HFFc6 (cell line): ENCODE measurements around the gene P2RY8. TPM values are rescaled to one million over a fixed set of nuclear protein-coding genes. Genes with fewer than 3 reads are reported as not detected.
"Not testable (repeated sequence)": the region's sequence is repeated elsewhere in the genome, so short reads cannot be mapped to it uniquely, and the experiment has no call there.

ENCODE experiments used
- DNase-seq: peaks from one replicate; pipeline ENCODE4 v3.0.0-alpha.2; 2018
- H3K27ac Mint-ChIP-seq: 2 replicates; pipeline ENCODE4 v1.8.0; 2020; ENCODE audit warnings: mild to moderate bottlenecking, mixed read lengths
- H3K27me3 Mint-ChIP-seq: 2 replicates; pipeline ENCODE4 v1.8.0; 2021; ENCODE audit warnings: mild to moderate bottlenecking, moderate library complexity, mixed read lengths; ENCODE audit not compliant: insufficient read depth
- H3K36me3 Mint-ChIP-seq: 2 replicates; pipeline ENCODE4 v1.8.0; 2021; ENCODE audit warnings: low read depth, mixed read lengths
- H3K4me1 Mint-ChIP-seq: 2 replicates; pipeline ENCODE4 v1.8.0; 2020; ENCODE audit warnings: low read depth, mixed read lengths
- H3K4me3 Mint-ChIP-seq: 2 replicates; pipeline ENCODE4 v1.8.0; 2020; ENCODE audit warnings: mild to moderate bottlenecking, moderate library complexity, mixed read lengths
- H3K9me3 Mint-ChIP-seq: 2 replicates; pipeline ENCODE4 v1.8.0; 2020; ENCODE audit warnings: mild to moderate bottlenecking, mixed read lengths
- total RNA-seq, 6 experiments: library from RNA; stranded (reverse); fragmentation: NEBNext Ultra II Directional; extraction: Animal tissue kit (Norgen Biotek cat#: 25700); gene quantifications; 2 replicates in 1 of 6; 3 replicates in 5 of 6; pipeline ENCODE4 v1.2.3, GENCODE V29; 2021
- TF ChIP-seq, protein P1 (sequence below): fragments of 200-600 bp; sonication (generic); IDR thresholded peaks from 2 replicates; pipeline ENCODE4 v1.5.0; 2021; ENCODE audit warnings: antibody characterized with exemption, mild to moderate bottlenecking

P2RY8 gene
- total RNA-seq, 6 experiments from 2014 or later = not detected

DNA sequence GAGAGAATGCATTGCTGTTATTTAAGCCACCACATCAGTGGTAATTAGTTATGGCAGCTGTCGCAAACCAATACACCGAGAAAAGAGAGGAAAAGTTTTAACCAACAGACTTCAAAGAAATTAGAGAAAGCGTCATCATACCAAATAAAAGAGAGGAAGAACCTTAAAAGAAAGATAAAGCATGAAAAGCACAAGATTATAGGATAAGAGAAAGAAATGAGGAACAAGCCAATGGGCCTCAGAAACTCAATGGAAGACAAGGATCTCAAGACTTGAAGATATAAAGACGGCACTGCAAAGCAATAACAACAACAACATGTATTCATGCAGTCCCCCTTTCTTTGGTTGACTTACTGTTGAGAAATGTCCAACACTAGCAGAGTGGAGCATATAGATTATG, 61.5 kb downstream of the P2RY8 start:
- no peak for DNase-seq
- Mint-ChIP-seq H3K9me3 (no peaks in the 10 kb centered on the region; the same call in 1 of the 2 replicates), H3K27me3 (peaks cover 3% of the 10 kb centered on the region), H3K36me3 (no peaks in the 10 kb centered on the region), H3K27ac (no peak overlapping the region), H3K4me1 (no peaks in the 10 kb centered on the region), H3K4me3 (no peak overlapping the region)
- TF ChIP-seq, protein P1, sequence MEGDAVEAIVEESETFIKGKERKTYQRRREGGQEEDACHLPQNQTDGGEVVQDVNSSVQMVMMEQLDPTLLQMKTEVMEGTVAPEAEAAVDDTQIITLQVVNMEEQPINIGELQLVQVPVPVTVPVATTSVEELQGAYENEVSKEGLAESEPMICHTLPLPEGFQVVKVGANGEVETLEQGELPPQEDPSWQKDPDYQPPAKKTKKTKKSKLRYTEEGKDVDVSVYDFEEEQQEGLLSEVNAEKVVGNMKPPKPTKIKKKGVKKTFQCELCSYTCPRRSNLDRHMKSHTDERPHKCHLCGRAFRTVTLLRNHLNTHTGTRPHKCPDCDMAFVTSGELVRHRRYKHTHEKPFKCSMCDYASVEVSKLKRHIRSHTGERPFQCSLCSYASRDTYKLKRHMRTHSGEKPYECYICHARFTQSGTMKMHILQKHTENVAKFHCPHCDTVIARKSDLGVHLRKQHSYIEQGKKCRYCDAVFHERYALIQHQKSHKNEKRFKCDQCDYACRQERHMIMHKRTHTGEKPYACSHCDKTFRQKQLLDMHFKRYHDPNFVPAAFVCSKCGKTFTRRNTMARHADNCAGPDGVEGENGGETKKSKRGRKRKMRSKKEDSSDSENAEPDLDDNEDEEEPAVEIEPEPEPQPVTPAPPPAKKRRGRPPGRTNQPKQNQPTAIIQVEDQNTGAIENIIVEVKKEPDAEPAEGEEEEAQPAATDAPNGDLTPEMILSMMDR = no peak

GRCh38 chrX:1474593-1474992, 62.4 kb downstream of the P2RY8 start:
- not testable (repeated sequence) for H3K27ac Mint-ChIP-seq, DNase-seq, H3K36me3 Mint-ChIP-seq, H3K4me1 Mint-ChIP-seq, H3K9me3 Mint-ChIP-seq, H3K4me3 Mint-ChIP-seq, H3K27me3 Mint-ChIP-seq

DNA sequence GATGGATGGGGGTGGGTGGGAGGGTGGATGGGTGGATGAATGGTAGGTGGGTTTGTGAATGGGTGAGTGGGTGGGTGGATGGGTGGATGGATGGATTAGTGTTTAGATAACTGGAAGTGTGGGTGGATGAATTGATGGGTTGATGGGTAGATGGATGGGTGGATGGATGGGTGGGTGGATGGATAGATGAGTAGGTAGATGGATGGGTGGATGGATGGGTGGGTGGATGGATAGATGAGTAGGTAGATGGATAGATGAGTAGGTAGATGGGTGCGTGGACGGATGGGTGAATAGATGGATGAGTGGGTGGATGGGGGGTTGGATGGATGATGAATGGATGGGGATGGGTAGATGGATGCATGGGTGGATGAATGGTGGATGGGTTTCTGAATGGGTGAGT, 64.0 kb downstream of the P2RY8 start:
- Mint-ChIP-seq H3K36me3 (no peaks in the 10 kb centered on the region), H3K27me3 (peaks cover 7% of the 10 kb centered on the region), H3K4me1 (peaks cover 5% of the 10 kb centered on the region), H3K27ac (no peak overlapping the region), H3K4me3 (no peak overlapping the region), H3K9me3 (no peaks in the 10 kb centered on the region; the same call in 1 of the 2 replicates)
- TF ChIP-seq, protein P1 = no peak
- DNase-seq = no peak

DNA sequence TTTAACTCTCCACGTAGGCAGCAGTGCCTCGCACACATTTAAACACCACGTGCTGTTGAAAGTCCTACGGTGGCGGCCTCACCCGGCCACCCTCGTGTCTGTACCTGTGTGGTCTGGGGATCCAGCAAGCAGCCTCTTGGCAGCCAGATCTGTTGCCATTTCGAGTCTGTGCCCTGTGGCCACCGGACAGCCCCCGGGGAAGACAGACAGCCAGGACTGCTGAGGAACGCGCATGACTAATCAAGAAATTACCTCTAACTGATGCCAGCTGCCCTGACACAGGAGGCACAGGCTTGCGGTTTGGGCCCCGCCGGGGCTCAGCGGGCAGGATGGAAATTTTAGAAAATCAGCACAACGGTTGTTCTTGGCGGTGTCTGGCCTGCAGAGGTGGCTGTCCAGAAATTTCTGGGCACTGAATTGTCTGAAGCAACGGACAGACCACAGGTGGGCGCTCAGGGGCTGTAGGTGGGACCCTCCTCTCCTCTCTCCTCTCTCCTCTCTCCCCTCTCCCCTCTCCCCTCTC, 68.7 kb downstream of the P2RY8 start:
- TF ChIP-seq, protein P1 = no peak
- Mint-ChIP-seq H3K4me1 (peaks cover 12% of the 10 kb centered on the region), H3K27me3 (peaks cover 27% of the 10 kb centered on the region), H3K9me3 (no peaks in the 10 kb centered on the region; the same call in 1 of the 2 replicates), H3K36me3 (no peaks in the 10 kb centered on the region), H3K27ac (no peak overlapping the region), H3K4me3 (no peak overlapping the region)
- peak; percentile 59 for DNase-seq

- Mint-ChIP-seq H3K27ac (no peak overlapping the region), H3K4me3 (peak overlapping the region; percentile 28; the same call in 1 of the 2 replicates), H3K27me3 (peaks cover 31% of the 10 kb centered on the region), H3K36me3 (no peaks in the 10 kb centered on the region), H3K9me3 (no peaks in the 10 kb centered on the region), H3K4me1 (peaks cover 24% of the 10 kb centered on the region)
- no peak for DNase-seq
- TF ChIP-seq, protein P1 = no peak
These were observed 69.9 kb downstream of the P2RY8 start for GRCh38 chrX:1466971-1467561.

GRCh38 chrX:1466232-1466661, 70.7 kb downstream of the P2RY8 start:
- H3K36me3 Mint-ChIP-seq = no peaks in the 10 kb centered on the region
- H3K27me3 Mint-ChIP-seq = peaks cover 31% of the 10 kb centered on the region
- no peak overlapping the region for H3K27ac Mint-ChIP-seq
- H3K4me3 Mint-ChIP-seq = no peak overlapping the region
- TF ChIP-seq, protein P1 = no peak
- H3K4me1 Mint-ChIP-seq = peaks cover 24% of the 10 kb centered on the region
- DNase-seq = no peak
- no peaks in the 10 kb centered on the region for H3K9me3 Mint-ChIP-seq
